ENCODE data around the gene GSG1L. TPM values are rescaled to one million over a fixed set of nuclear protein-coding genes. Genes with fewer than 3 reads are reported as not detected.

GSG1L gene
- total RNA-seq, 2 experiments from 2014 or later = not detected

DNA sequence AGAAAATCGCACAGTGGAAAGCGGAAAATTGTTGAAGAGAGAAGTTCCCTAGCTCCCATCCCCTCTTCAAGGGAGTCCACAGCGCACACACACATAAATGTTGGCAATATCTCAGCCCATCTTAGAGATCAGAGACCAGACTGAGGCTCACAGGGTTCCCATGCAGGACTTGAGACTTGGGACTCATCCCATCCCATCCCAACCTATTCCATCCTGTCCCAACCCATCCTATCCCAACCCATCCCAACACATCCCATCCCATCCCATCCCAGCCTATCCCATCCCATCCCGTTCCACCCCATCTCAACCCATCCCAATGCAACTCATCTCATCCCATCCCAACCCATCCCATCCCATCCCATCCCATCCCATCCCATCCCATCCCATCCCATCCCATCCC is 29.6 kb downstream of the GSG1L start:
- H3K9me3 Mint-ChIP-seq = no peaks in the 10 kb centered on the region
- no peak overlapping the region for H3K27ac Mint-ChIP-seq
- ChIA-PET CTCF (interaction anchor here (1.2 kb wide), 1 partner anchor 9 kb away, joined by 3 read pairs; no protein-coding TSS in a partner anchor), POLR2A (no interaction called here)
- TF ChIP-seq, protein P1, sequence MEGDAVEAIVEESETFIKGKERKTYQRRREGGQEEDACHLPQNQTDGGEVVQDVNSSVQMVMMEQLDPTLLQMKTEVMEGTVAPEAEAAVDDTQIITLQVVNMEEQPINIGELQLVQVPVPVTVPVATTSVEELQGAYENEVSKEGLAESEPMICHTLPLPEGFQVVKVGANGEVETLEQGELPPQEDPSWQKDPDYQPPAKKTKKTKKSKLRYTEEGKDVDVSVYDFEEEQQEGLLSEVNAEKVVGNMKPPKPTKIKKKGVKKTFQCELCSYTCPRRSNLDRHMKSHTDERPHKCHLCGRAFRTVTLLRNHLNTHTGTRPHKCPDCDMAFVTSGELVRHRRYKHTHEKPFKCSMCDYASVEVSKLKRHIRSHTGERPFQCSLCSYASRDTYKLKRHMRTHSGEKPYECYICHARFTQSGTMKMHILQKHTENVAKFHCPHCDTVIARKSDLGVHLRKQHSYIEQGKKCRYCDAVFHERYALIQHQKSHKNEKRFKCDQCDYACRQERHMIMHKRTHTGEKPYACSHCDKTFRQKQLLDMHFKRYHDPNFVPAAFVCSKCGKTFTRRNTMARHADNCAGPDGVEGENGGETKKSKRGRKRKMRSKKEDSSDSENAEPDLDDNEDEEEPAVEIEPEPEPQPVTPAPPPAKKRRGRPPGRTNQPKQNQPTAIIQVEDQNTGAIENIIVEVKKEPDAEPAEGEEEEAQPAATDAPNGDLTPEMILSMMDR (IDR thresholded peaks at IDR 0.05) = no peak
- H3K4me3 Mint-ChIP-seq = no peak overlapping the region
- DNase-seq (no peak), ATAC-seq (no peak)
- H3K36me3 Mint-ChIP-seq (ENCODE audit: low read depth) = no peaks in the 10 kb centered on the region
- peaks cover 2% of the 10 kb centered on the region for H3K4me1 Mint-ChIP-seq (ENCODE audit: low read depth)
- intact Hi-C loops (cut with micrococcal nuclease) = no loop called here
- H3K27me3 Mint-ChIP-seq = peaks cover 9% of the 10 kb centered on the region

DNA sequence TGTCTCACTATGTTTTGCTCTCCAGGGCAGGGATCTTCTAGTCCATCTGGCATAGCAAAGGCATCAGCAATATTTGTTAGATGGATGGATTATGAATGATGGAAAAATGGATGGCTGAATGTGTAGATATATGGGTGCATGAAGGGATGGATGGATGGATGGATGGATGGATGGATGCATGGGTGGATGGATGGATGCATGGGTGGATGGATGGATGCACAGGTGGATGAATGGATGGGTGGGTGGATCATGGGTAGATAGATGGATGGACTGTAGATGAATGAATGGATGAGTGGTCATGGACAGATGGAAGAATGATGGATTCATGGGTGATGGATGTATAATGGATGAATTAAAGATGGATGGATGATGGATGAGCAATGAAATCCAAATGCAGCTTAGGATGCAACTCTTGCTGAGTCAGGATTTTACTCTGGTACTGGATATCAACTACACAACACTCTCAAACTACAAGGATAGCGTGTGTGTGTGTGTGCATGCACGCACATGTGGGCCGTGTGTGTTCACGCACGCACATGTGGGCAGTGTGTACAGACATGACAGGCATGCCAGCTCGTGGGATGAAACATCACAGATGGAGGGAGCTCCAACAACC is 34.0 kb downstream of the GSG1L start:
- no peak for DNase-seq
- ChIA-PET CTCF (interaction anchor here (0.6 kb wide), 1 partner anchor 42 kb away, joined by 4 read pairs; no protein-coding TSS in a partner anchor), POLR2A (no interaction called here)
- Mint-ChIP-seq H3K9me3 (no peaks in the 10 kb centered on the region), H3K4me1 (ENCODE audit: low read depth) (no peaks in the 10 kb centered on the region), H3K27me3 (peaks cover 3% of the 10 kb centered on the region), H3K36me3 (ENCODE audit: low read depth) (no peaks in the 10 kb centered on the region), H3K4me3 (no peak overlapping the region), H3K27ac (no peak overlapping the region)
- TF ChIP-seq, protein P1 (IDR thresholded peaks at IDR 0.05) = no peak
- intact Hi-C loops (cut with micrococcal nuclease) = no loop called here
- ATAC-seq = no peak

DNA sequence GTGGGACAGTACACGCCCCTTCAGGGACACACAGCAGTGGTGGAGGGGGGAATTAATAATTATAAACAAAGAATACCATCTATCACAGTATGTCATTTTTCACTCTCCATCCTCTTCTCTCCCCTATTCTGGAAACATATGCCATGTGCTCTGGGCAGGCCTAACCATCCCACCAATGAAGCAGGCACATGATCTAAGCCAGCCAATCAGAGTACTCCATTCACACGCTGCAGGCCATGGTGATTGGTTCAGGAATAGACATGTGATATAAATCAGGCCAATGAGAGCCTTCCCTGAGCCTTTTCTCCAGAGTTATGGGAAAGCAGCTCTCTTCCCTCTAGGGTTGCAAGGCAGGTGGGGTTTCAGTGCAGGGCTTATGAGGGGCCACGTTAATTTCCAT is 36.5 kb downstream of the GSG1L start:
- H3K9me3 Mint-ChIP-seq = no peaks in the 10 kb centered on the region
- CTCF ChIA-PET = no interaction called here
- TF ChIP-seq, protein P1 (IDR thresholded peaks at IDR 0.05) = no peak

DNA sequence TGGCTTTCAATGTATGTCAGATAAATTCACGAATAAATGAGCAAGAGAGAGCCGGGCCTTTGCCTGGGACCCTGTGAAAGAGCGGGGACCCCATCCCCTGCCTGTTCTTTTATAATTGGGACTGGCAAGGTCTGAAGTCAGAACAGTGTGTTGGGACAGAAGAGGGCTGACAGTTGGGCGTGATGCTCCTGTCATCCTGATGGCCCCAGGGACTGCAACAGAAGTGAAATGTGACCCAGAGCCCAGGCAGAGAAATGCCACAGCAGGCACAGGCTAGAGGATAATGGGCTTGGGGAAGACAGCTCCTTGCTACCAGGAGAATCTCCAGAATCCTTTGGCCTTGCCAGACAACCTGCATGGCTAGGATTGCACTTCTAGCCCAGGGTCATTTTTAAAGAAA is 37.9 kb downstream of the GSG1L start:
- ChIA-PET CTCF (no interaction called here), POLR2A (no interaction called here)
- Mint-ChIP-seq H3K4me3 (no peak overlapping the region), H3K27ac (no peak overlapping the region), H3K9me3 (peaks cover 8% of the 10 kb centered on the region), H3K27me3 (peaks cover 1% of the 10 kb centered on the region), H3K36me3 (ENCODE audit: low read depth) (no peaks in the 10 kb centered on the region), H3K4me1 (ENCODE audit: low read depth) (no peaks in the 10 kb centered on the region)
- ATAC-seq (no peak), DNase-seq (no peak)
- intact Hi-C loops (cut with micrococcal nuclease) = no loop called here
- TF ChIP-seq, protein P1 (IDR thresholded peaks at IDR 0.05) = no peak

More for the DNA sequence above, 36.5 kb downstream of the GSG1L start:
- DNase-seq (no peak), ATAC-seq (no peak)
- no peaks in the 10 kb centered on the region for H3K36me3 Mint-ChIP-seq (ENCODE audit: low read depth)
- H3K27me3 Mint-ChIP-seq = no peaks in the 10 kb centered on the region
- POLR2A ChIA-PET = no interaction called here
- H3K27ac Mint-ChIP-seq = no peak overlapping the region
- intact Hi-C loops (cut with micrococcal nuclease) = no loop called here
- H3K4me3 Mint-ChIP-seq = no peak overlapping the region
- H3K4me1 Mint-ChIP-seq (ENCODE audit: low read depth) = no peaks in the 10 kb centered on the region

DNA sequence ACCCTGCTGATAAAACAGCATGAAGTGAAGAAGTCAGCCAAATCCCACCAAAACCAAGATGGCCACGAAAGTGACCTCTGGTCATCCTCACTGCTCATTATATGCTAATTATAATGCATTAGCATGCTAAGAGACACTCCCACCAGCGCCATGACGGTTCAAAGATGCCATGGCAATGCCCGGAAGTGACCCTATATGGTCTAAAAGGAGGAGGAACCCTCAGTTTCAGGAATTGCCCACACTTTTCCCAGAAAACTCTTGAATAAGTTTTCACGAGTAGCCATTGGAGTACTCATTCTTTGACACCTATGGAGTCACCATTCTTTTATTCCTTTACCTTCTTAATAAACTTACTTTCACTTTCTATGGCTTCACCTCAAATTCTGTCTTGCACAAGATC is 44.3 kb downstream of the GSG1L start:
- no peaks in the 10 kb centered on the region for H3K36me3 Mint-ChIP-seq (ENCODE audit: low read depth)
- POLR2A ChIA-PET = no interaction called here
- ATAC-seq (no peak), DNase-seq (no peak)
- intact Hi-C loops (cut with micrococcal nuclease) = no loop called here
- H3K27ac Mint-ChIP-seq = no peak overlapping the region
- peaks cover 3% of the 10 kb centered on the region for H3K27me3 Mint-ChIP-seq
- no peak overlapping the region for H3K4me3 Mint-ChIP-seq
- CTCF ChIA-PET = no interaction called here
- no peaks in the 10 kb centered on the region for H3K4me1 Mint-ChIP-seq (ENCODE audit: low read depth)
- H3K9me3 Mint-ChIP-seq = peaks cover 14% of the 10 kb centered on the region
- TF ChIP-seq, protein P1 (IDR thresholded peaks at IDR 0.05) = no peak

Measured in activated CD8-positive, alpha-beta T cell treated with anti-CD3 and anti-CD28 coated beads for 36 hours (primary cell).